GM19035 (cell line): ENCODE data around the gene TRIM10.
"Not testable (repeated sequence)": the region's sequence is repeated elsewhere in the genome, so short reads cannot be mapped to it uniquely, and the experiment has no call there.

Source experiments
- ATAC-seq: cut with Tn5 transposase; IDR thresholded peaks from one replicate; pipeline ENCODE4 v1.9.1; 2021; ENCODE audit not compliant: unreplicated experiment

Gene TRIM10

DNA sequence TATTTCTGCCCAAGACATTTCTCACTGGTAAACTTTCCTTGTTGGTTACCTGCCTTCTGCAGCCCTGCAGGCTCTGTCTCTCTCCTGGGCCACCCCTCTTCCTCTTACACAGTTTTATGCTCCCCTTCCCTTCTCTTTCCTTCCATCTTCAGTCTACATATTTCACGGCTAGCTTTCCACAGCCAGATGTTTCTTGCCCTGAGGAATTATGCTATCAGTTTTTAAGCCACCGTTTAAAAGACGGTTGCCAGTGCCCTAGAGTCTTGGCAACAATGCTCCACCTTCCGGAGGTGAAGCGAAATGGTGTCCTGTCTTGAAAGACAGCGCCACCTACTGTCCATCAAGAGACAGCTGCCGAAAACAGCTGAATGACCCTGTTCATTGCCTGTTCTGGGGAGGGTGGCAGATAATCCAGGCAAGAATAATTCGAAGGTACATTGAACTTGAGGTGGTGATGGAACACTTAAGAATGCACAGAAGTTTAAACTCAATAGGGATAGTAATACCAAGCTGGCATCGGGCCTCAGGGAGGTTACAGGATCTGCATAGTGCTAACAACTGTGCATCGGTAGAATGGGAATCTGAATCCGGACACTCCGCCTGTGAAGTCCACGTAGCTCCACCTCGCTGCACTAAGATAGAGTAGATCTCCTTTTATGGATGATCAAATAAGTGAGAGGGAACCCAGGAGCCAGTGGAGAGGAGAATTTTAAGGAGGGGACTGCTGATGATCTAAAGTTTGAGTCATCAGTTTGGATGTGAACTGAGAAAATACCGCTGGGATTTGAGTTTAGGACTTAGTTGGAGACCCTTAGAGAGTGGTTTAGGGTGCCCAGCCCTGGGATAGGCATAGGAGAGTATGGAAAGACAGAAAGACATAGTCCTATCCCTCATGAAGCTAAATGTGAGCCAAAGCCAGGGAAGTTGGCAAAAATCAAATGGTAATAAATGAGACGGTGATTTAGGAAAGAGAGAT is 29.8 kb downstream of the TRIM10 start:
- peak; percentile 73 for ATAC-seq

DNA sequence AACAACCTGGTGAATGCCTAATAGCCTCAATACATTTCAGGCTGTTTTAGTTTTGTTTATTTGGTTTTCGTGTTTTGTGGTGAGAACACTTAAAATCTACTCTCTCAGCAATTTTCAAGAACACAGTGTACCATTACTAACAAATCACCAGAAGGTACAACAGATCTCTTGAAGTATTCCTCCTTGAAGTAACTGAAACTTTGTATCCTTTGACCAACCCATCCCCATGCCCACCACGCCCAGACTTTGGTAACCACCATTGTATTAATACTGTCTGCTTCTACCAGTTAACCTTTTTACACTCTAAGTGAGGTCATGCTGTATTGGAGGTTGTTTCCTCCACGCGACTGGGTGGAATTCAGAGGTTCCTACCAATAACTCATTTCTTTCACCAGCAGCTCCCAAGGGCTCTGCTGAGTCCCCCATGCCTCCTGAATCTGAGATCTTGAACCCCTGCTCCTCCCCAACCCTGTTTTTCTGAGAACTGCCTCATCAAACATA is 30.8 kb downstream of the TRIM10 start:
- no peak for ATAC-seq

DNA sequence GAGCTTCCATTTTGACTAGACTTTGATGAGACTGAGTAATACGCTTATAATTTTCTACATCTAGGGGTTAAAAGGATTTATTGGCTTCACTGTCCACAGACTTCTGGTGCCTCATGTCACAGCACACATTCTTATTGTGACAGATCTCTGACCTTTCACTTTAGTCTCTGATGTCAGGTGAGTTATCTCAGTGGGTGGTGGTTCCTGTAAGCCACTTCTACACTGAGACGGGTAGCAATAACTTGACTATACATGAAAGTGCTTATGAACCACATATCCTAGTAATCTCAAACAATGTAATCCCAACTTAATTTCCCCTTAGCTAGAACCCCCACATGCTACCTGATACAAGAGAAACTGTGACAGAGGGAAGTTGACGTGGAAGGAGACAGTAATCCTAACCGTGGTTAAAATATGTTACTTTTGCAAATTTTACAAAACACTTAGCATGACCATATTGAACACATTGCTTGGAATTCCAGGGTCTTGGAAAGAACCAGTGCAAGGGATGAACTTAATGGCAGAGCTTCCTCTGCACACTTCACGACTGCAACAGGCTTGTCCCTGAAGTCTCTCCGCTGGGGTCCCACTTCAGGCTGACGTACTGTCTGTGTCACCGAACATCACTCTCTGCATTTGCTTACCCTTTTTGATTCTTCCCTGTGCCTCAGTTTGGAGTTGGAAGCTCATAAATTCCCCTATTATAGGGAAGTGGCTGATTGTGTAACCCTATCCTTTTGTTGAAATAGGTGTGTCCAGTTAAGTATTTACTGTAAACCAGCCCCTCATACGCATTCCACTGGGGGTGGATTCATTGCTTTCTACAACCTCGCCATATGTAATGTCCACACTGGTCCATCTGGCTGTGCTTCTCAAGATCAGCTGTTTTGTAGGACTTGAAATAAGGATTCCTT is 31.5 kb downstream of the TRIM10 start:
- ATAC-seq, result no peak

DNA sequence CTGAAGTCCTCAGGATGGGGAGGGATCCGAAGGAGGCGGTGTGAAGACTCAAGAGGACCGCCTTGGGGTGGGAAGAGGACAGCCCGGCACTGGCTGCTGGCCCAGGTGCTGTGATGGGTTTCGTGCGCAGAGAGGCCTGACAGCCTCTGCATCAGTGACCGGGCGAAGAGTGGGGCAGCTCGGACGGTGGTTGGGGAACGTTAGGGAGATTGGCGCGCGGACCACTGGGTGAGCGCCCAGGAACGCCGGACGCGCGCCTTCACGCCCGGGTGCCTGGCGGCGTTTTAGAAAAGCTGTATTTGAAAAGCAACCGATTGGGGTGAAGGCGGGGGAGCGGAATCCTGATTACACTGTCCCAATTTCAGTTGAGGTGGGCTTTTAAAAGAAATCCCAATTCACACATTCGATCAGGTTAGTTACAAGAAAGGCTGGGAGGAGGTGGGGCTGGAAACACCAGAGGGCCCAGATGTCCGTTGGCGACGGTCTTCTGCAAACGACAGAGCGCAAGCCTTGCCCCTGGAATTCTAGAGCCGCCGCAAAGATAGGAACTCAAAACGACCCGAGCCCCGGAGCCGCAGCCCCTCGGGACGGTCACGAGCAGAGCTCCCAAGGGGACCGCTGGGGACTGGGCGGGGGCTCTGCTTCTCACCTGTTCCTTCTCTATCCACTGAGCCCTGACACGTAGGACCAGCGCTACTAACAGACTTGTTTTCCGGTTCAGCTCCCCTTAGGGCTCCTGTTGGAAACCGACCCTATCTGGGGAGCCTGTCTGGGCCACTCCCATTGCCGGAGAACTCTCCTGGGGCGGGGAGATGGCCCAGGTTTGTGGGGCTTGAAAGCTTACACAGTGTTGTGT is 33.5 kb downstream of the TRIM10 start:
- no peak for ATAC-seq

DNA sequence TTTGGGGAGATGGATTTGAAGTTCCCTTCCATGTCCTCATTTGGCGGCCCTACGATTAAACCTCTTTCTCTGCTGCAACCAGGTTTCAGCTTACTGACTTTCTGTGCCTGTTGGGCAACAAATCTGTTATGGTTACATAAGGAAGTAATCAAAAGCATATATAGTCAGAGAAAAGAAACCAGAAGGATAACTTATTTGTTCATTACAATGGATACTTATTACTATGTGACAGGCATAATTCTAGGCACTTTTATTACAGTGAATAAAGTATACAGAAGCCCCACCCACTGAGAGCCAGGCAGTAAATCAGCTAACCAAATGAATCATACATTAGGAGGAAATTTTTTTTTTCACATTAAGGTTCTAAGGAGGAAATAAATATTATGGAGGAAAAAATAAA is 38.5 kb downstream of the TRIM10 start:
- no peak for ATAC-seq

DNA sequence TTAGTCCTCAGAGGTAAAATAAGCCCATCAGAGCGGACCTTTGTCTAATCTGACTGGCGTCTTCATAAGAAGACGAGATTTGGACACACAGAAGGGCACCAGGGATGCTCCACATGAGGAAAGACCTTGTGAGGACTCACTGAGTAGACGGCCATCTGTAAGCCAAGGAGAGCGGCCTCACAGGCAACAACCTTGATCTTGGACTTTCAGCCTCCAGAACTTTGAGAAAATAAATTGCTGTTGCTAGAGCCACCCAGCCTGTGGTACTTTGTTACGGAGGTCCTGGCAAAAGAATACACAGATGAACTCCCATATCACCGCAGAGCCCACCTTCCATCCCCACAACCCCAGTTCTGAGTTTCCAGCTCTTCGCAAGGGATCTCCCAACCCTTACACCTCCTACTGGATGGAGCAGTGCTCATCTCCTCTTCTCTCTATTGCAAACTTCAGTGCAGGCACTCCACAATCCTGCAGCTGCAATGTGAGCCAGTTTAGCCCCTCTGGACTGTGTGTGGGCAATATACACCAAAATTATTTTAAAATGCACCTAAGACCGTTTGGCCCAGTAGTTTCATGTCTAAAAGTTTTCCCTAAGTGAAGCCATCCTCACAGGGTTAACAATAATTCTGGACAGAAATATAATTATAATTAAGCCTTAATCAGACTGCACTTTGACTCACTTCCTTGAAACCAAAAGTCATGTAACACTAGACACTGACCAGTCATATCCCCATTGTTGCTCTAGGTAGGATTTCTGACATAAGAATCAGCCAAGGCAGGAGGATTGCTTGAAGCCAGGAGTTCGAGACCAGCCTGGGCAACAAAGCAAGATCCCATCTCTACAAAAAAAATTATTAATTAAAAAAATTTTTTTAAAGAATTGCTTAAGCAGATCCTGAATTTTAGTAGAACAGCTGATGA is 39.3 kb downstream of the TRIM10 start:
- ATAC-seq, result no peak

DNA sequence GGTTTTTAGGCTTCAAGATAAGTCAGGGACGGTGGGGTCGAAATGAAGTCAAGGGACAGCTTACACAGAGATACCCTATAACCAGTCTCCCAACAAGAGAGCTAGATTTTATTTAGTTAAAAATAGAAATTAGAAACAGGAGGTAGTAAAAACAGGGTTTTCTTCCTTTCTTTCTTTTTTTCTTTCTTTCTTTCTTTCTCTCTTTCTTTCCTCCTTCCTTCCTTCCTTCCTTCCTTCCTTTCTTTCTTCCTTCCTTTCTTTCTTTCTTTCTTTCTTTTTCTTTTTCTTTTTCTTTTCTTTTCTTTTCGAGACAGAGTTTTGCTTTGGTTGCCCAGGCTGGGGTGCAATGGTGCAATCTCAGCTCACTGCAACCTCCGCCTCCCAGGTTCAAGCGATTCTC is 42.3 kb downstream of the TRIM10 start:
- not testable (repeated sequence) for ATAC-seq

DNA sequence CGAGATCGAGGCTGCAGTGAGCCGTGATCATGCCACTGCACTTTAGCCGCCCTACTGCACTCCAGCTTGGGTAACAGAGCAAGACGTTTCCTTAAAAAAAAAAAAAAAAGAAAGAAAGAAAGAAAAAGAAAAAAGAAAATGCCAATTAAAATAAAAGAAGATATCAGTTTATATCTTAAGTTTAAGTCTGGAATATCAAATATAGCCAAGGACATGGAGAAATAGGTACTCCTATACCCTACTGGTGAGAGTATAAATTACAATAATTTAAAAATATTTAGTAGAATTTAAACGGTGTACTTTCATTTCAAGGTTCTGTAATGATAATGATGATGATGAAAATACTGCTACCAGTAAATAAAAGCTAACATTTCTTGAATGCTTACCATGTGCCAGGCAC is 44.3 kb downstream of the TRIM10 start:
- ATAC-seq, result no peak

DNA sequence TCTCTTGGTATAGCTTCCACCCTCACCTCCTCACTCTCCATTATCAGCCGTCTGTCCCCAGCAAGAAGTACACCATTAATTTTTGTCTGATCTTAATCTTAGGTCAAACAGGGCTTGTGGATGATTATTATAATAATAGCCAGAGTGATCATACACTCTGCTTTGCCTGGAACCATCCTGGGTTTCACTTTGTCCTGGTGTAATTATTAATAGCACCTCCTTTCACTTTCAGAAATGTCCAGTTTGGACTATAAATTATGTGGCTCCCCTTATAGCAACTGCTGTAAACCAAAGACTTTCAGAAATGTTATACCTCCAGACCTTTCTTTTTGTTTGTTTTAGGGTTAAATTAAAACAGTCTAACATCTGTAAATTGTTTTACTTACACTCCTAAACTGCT is 47.2 kb downstream of the TRIM10 start:
- ATAC-seq, result no peak

DNA sequence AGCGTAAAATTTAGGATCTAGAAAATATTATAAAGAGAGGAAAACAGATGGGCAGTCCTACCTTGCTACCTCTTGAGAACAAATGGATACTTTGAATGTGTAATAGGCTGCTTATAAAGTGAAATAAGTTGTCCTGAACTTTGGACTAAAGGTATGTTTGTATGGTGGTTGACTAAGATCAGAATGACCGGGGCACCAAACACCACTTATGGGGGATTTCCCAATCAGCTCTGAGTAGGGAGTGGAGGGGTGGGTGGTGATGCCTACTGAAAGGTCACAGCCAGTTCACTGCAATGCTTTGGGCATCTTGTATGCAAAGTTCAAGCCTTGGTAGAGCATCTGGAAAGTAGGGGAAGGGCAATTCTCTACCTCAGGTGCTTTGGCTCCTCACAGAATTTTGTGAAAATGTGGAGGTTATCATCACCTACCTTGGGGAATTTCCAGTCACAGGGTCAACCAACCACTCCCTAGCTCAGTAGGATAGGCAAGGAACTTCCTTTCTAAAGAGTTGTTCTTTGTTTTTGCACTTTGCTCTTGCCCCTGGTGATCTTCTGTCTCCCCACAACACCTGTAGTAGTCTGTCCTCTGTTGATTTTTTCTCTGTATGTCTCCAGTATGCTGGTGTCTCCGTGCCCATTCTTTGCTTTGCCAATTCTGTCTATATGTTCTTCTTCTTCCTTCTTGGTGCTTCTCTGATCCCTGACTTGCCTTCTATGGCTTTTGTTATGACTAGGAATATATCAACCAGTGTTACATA is 47.8 kb downstream of the TRIM10 start, which contains the start of gene TRIM31:
Gene TRIM31, minus strand, starts transcription at position 88 of the 757 bp plus-strand sequence. CDS start 285 bp downstream, outside the sequence.
- no peak for ATAC-seq

DNA sequence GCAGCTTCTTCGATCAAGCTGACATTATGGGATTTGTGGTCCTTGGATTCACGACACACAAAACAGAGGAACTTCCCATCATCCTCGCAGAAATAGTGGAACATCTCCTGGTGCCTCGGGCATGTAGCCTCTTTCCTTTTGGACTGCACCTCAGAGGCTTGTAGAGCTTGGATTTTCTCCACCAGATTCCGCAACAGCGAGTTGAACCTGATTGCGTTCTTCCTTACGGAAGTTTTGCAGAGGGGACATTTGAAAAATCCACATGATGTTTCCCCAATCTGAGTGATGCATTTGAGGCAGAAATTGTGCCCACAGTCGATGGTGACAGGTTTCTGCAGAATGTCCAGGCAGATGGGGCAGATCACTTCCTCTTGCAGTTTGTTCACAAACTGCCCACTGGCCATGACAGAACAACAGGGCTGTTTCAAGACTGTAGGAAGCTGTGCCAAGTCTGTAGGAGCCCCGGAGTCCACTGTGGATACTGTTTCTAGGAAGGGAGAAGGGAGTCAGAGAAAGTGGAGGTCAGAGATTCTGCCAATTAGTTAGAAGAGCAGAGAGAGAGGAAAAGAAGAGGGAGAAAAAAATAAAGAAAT is 48.5 kb downstream of the TRIM10 start:
- ATAC-seq, result no peak

DNA sequence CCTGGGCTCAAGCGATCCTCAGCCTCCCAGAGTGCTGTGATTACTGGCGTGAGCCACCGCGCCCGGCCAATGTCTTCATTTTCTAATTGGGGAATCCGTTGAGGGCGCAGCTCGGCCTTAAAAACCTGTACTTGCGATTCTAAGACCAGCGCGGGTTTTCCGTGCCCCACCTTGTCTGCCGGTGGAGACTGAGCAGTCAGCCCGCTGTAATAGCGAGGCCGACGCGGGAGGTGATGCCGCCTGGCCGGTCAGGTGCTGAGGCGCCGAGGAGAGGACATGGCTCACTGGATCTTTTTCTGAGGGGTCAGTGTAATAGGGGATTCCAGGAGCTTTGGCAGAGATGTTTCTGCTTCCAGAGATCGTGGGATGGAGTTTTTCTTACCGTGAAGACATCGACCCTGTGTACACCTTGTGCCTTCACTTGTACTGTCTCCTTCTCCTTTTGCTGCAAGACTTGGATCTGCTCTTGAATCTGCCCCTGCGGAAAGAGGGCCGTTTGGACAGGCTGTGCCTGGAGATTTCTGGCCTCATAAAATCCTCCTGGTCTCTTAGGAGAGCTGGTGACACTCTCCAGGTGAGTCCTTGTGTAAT is 49.6 kb downstream of the TRIM10 start:
- ATAC-seq, result no peak

DNA sequence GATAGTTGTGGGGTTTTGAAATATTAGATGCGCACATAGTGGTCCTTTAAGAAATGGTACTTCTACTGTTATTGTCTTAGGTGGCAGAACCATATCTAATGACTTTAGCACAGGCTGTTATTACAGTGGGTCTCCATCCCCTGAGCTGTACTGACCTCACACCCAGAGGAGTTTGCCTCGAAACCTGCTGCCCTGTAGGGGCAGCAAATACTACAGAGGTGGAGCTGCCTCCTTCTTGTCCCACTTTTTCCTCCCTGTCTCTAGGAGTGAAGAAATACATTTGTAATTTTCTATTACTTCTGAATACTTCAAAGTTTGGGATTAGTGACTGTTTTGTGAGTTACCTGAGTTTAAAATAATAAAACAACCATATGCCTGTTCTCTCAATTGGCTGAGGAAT is 56.4 kb downstream of the TRIM10 start:
- ATAC-seq, result no peak

DNA sequence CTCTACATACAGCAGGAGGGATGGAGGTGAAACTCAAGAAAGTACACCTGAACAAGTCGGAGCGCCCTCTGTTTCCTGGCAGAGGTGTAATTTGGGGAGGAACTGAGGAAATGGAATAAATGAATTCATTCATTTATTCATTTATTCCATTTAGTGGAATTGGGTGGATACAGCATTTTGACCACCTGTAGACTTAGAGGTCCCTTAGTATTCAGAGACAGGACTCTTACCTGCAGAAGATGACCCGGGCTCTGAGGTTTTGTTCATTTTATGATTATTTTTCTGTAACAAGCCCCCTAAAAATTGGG is 57.2 kb downstream of the TRIM10 start:
- ATAC-seq, result no peak

DNA sequence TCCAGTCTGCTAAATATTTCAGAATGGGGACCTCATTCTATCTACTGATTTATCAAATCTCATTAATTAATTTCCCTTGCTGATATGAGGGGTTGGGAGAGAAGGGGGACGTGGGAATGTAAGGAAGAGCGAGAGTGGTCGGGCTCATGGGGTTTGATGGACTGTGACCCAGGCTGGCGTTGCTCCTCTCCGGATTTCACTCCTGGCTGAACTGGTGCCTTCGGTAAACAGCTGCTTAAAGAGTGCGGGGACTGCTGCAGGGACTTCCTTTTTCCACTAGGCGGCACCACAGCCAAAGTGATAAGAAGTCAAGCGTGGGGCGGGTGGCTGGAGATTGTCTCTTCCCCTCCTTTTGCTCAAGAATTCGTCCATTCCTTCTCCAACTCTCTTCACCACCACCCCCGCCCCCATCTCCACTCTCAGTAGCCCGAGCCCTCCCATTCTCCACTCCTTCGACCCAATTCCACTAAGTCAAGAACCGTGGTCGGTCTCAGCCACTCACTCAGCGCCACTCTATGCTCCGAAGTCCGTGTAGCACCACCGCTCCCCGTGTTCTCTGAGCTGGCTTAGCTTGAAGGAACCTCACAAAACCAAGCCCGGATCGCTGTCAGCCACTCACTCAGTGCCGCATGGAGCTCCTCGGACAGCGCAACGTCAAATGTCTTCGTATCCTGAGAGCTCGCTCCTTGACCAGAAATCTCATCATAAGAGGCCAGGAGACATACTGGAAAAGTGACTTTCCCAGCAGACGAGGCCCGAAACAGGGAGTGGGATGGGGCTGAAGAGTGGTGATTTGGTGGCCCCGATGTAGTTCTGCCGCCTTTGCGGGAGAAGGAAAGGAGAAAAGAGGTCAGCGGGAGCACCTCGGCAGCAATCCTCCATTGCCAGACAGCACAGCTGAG is 57.8 kb downstream of the TRIM10 start:
- peak; percentile 76 for ATAC-seq

DNA sequence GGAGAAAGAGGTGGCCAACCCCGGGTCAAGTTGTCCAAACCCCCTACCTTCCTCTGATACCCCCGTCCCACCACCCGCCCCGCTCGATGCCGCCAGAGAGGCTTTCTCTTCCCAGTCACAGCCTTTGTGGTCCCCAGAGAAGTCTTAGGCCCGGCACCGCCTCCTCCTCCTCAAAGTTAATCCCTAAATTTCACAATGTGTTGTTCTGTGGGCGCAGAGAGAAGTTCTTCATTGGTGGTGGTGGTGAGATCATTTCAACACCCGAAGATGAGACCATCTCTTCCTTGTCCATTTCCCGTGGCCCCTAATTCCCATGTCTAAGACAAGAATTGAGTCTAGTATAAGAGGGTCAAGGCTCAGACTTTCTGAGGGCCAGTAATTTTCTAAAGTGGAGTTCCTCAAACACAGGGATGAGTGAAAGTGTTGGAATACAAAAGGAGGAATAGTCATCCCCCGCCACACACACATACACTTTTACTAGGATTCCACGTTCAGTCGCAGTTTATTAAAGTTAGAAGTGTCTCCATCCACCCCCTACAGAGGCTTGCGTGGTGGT is 58.5 kb downstream of the TRIM10 start:
- ATAC-seq, result peak; percentile 11
